ENCODE results near the gene WWOX.

The WWOX gene

GRCh38 chr16:78465730-78466129 is 366.3 kb downstream of the WWOX start:
- DNase-seq (ENCODE audit: low read depth in 2 of 2): no peak

DNA sequence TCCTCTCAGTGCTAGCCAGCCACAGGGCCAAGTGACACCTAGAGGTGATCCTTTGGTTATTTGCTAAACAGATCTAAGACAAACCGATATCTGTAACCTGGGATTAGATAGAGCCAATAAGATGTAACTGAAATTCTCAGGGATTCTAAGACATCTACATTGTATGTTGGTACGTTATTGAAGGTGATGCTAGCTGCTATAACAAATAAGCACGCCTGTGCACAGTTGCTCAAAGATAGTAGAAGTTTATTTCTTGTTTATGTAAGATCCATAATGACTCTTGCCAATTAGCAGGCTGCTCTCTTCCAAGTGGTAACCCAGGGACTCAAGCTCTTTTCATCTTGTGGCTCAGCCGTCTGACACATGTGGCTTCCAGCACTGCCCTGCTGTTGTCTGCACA is 370.3 kb downstream of the WWOX start:
- DNase-seq (ENCODE audit: low read depth in 2 of 2): no peak

DNA sequence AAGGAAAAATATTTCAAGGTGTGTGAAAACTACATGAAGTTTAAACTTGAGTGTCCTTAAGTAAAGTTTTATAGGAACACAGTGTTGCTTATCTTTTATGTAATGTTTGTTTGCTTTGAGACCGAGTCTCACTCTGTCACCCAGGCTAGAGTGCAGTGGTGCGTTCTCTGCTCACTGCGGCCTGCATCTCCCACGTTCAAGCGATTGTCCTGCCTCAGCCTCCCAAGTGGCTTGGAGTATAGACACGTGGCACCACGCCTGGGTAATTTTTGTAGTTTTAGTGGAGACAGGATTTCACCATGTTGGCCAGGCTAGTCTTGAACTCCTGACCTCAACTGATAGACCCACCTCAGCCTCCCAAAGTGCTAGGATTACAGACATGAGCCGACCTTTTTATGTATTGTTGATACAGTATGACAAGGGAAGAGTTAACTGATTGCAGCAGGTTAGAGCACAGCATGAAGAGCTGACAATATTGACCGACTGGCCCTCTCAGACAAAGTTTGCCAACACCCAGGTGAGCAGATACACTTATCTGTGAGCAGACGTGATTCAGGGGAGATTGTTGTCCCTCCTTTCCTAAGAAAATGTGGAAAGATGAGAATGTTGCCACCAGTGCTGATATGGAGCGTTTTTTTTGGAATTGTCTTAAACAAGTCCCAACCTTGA is 373.7 kb downstream of the WWOX start:
- no peak for DNase-seq (ENCODE audit: low read depth in 2 of 2)

GRCh38 chr16:78474762-78475161 is 375.3 kb downstream of the WWOX start:
- DNase-seq (ENCODE audit: low read depth in 2 of 2): no peak

DNA sequence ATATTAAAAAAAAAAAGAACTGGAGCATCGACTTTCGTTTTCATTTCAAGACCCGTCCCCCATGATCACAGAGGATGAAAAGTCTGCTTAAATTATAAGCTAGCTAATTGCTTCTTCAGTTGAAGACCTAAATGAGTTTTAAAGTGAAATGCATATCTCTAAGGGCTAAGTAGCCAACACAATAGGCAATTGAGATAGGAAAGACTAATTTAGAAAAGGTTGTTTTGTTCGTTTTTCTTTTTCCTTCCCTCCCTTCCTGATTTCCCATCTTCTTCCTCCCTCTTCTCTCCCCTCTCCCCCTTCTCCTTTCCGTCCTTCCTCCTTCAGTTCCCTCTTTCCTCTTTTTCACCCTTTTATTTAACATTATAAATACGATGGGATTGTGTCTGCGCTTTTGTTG is 377.2 kb downstream of the WWOX start:
- no peak for DNase-seq (ENCODE audit: low read depth in 2 of 2)

GRCh38 chr16:78478267-78478861 is 378.9 kb downstream of the WWOX start:
- DNase-seq (ENCODE audit: low read depth in 2 of 2): no peak

DNA sequence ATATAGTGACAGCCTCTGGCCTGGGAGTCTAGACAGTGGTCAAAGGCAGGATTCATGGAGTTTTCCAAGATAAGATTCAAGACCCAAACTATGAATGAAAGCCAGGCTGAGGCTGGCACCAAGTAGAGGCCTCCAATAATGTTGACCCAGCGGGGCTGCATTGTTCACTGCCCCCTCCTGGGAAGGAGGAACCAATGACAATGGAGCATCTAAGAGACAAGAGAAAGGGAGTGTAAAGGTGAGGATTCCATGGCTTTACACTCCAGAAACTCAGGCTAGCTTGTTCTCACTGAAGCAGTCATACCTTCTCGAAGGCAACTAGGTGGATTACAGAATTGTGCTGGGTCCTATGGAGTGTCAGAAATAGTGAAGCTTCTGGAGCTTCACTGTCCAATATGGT is 380.3 kb downstream of the WWOX start:
- DNase-seq (ENCODE audit: low read depth in 2 of 2): no peak

- DNase-seq (ENCODE audit: low read depth in 2 of 2): no peak
Measured at GRCh38 chr16:78480588-78480987, 381.1 kb downstream of the WWOX start.

GRCh38 chr16:78483124-78483992 is 383.9 kb downstream of the WWOX start:
- DNase-seq (ENCODE audit: low read depth in 2 of 2): no peak

DNA sequence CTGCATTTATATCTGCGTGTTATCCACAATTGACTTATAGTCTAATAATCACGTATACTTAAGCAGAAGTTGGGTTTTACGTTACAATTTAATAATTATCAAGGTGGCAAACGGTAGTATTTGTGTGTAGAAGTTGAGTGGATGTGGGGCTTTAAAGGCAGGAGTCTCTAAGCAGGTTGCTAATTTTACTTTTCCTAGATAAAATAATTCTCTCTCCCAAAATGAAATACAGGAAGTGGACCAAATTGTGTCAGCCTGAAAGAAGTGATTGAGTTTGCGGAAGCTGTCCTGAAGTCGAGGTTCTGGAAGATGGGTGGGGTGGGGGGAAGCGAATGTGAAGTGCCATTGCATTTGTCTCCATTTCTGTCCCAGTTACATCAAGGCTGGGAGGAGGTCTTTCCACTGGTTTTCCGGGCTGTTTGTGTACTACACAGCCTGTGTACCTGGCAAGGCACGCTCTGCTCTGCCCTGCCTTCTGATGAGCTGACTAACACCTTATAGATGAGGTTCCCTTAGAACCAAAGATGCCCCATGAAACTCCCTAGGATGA is 385.1 kb downstream of the WWOX start:
- DNase-seq (ENCODE audit: low read depth in 2 of 2): no peak

- no peak for DNase-seq (ENCODE audit: low read depth in 2 of 2)
Measured at GRCh38 chr16:78485188-78485916, 385.9 kb downstream of the WWOX start.

- DNase-seq (ENCODE audit: low read depth in 2 of 2): no peak
Measured at GRCh38 chr16:78485917-78486257, 386.4 kb downstream of the WWOX start.

DNA sequence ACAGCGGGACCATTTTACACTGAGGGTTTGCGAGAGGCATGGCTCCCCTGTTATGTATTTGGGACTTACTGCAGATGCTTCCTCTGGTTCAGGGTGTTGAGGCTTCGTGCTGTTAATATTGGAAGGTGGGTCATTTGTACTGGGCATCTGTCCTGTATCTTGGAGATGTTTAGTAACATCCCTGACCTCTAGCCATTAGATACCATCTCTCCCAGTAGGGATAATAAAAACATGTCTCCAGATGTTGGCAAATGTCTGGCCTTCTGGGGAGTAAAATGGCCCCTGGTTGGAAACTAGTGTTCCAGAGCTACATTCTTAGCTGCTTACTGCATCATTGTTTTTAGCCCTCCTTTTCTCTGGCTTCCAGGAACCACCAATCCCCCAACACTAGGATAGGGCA is 388.0 kb downstream of the WWOX start:
- DNase-seq (ENCODE audit: low read depth in 2 of 2): no peak

GRCh38 chr16:78489072-78489471 is 389.6 kb downstream of the WWOX start:
- DNase-seq (ENCODE audit: low read depth in 2 of 2): no peak

GRCh38 chr16:78489631-78490030 is 390.2 kb downstream of the WWOX start:
- DNase-seq (ENCODE audit: low read depth in 2 of 2): no peak

- no peak for DNase-seq (ENCODE audit: low read depth in 2 of 2)
Measured at GRCh38 chr16:78490431-78490830, 391.0 kb downstream of the WWOX start.

DNA sequence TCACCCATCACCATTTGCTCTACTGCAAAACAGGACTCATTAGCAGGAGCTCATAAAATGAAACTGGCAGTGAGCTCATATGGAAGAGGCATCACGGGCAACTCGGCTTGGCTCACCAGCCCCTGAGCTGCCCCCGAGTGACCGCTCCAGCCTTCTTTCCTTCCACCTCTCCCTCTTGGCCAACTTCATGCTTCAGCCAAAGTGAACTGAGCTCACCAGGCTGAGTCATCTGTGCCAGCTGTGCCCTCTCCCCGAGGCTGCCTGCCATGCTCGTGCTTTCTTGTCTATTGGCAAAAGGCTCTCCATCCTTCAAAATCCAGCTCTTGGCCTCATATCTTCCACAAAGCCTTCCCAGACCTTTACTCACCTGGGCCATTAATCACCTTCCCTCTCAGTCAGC is 391.4 kb downstream of the WWOX start:
- DNase-seq (ENCODE audit: low read depth in 2 of 2): no peak

DNA sequence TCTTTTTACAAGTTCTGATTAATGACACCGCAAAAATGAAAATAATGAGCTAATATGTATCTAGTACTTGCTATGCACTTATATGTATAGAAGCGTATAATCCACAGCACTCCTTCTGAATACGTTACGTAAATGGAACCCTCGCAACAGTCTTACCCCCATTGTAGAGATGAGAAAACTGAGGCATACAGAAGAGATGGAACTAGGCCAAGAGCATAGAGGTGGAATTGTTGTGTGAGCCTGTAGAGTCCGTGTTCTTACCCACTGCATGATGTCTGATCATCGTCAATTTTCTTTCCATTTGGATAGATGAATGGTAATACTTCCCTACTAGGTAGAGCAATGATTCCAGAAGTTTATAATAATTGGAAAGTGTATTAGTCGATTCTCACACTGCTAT is 394.1 kb downstream of the WWOX start:
- no peak for DNase-seq (ENCODE audit: low read depth in 2 of 2)

DNA sequence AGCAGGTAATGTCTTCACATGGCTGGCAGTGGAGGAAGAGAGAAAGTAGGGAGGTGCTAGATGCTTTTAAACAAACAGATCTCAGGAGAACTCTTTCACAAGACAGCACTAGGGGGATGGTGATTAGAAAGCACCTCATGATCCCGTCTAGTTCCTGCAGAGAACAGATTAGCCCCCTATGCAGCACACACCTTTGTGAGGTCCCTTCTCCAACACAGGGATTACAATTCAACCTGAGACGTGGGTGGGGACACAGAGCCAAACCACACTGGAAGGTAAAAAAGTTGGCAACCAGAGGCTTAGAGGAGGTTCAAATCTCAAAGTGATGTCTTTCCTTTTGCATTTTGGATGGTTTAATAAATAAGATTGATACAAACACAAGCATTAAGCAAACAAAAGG is 394.7 kb downstream of the WWOX start:
- no peak for DNase-seq (ENCODE audit: low read depth in 2 of 2)

DNA sequence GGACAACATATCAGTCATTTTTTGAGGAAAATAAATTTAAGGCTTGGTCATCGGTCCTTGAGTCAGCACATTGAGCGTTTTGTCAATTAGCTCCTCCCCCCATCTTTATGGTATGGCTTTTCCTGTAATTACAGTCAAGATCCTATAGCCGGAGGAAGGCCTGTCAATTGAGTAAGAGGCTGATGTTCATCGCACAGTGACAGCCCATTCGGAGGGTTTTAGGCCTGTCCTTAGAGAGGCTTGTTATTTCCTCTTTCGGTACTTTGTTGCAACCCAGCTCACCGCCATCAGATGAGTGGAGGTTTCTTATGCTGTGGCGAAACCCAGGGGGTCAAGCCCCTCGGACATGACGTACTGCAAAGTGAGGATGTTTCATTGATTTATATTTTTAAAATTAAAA is 395.2 kb downstream of the WWOX start:
- DNase-seq (ENCODE audit: low read depth in 2 of 2): no peak

DNA sequence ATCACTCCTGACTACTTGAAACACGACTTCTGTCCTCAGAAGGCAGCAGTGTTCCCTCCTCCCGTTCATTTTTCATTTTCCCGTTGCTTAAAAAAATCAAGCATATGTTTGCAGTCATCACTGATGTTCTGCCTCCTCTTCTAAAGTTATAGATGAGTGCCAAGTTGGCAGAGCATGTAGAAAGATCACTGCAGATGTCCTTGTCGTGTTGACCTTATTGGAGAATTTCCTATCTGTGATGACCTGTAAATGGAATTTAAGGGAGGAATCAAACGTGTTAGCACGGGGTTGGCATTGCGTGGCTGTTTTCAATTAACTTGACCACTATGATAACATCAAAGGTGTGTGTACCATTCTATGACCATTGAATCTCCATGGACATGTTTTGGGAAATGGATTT is 396.7 kb downstream of the WWOX start:
- DNase-seq (ENCODE audit: low read depth in 2 of 2): no peak

GRCh38 chr16:78499399-78499798 is 399.9 kb downstream of the WWOX start:
- no peak for DNase-seq (ENCODE audit: low read depth in 2 of 2)
